ENCODE measurements around the gene SOST.

DNA sequence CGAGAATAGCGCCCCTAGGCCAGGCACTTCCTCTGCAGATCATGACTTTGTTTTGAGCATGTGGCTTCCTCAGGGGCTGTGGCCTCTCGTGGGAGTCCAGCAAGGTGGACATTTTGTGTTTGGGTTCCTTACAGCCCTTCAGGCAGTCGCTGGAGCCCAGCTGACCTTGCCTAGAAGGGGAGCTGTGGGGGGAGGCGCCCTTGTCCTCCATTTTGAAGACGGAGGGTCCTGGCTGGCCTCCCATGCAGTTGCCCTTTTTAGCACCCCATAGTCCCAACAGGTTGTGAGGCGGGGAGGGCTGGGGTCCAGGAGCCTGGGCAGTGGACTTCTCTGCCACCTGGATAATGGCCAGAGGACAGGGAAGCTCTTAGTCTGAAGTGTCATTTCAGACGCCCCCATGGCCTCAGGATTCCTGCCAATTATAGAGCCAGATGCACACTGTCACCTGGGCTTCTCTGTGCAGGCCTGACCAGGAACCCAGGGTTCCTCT is 1.4 kb downstream of the SOST start:
- TF ChIP-seq, protein P1, sequence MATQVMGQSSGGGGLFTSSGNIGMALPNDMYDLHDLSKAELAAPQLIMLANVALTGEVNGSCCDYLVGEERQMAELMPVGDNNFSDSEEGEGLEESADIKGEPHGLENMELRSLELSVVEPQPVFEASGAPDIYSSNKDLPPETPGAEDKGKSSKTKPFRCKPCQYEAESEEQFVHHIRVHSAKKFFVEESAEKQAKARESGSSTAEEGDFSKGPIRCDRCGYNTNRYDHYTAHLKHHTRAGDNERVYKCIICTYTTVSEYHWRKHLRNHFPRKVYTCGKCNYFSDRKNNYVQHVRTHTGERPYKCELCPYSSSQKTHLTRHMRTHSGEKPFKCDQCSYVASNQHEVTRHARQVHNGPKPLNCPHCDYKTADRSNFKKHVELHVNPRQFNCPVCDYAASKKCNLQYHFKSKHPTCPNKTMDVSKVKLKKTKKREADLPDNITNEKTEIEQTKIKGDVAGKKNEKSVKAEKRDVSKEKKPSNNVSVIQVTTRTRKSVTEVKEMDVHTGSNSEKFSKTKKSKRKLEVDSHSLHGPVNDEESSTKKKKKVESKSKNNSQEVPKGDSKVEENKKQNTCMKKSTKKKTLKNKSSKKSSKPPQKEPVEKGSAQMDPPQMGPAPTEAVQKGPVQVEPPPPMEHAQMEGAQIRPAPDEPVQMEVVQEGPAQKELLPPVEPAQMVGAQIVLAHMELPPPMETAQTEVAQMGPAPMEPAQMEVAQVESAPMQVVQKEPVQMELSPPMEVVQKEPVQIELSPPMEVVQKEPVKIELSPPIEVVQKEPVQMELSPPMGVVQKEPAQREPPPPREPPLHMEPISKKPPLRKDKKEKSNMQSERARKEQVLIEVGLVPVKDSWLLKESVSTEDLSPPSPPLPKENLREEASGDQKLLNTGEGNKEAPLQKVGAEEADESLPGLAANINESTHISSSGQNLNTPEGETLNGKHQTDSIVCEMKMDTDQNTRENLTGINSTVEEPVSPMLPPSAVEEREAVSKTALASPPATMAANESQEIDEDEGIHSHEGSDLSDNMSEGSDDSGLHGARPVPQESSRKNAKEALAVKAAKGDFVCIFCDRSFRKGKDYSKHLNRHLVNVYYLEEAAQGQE (IDR thresholded peaks at IDR 0.05; ENCODE audit: borderline replicate concordance): no peak
- TF ChIP-seq POLR2AphosphoS5 (IDR thresholded peaks at IDR 0.05) (no peak), EP300 (conservative IDR thresholded peaks at IDR 0.05; ENCODE audit: poor library complexity, severe bottlenecking) (no peak), EZH2 (IDR thresholded peaks at IDR 0.05; ENCODE audit: borderline replicate concordance, insufficient read depth, low read length, poor library complexity, severe bottlenecking) (no peak), RAD21 (conservative IDR thresholded peaks at IDR 0.05) (no peak), TAF1 (IDR thresholded peaks at IDR 0.05; ENCODE audit: low read depth) (no peak), MXI1 (conservative IDR thresholded peaks at IDR 0.05; ENCODE audit: poor library complexity, severe bottlenecking) (no peak)
- TF ChIP-seq, protein P2, sequence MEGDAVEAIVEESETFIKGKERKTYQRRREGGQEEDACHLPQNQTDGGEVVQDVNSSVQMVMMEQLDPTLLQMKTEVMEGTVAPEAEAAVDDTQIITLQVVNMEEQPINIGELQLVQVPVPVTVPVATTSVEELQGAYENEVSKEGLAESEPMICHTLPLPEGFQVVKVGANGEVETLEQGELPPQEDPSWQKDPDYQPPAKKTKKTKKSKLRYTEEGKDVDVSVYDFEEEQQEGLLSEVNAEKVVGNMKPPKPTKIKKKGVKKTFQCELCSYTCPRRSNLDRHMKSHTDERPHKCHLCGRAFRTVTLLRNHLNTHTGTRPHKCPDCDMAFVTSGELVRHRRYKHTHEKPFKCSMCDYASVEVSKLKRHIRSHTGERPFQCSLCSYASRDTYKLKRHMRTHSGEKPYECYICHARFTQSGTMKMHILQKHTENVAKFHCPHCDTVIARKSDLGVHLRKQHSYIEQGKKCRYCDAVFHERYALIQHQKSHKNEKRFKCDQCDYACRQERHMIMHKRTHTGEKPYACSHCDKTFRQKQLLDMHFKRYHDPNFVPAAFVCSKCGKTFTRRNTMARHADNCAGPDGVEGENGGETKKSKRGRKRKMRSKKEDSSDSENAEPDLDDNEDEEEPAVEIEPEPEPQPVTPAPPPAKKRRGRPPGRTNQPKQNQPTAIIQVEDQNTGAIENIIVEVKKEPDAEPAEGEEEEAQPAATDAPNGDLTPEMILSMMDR (IDR thresholded peaks at IDR 0.05; ENCODE audit: poor library complexity, severe bottlenecking): no peak

All from neural cell (in vitro differentiated cells).